GM19397 (cell line): ENCODE measurements around the gene KRTAP13-2.

Experiments used
- ATAC-seq: cut with Tn5 transposase; IDR thresholded peaks from one replicate; pipeline ENCODE4 v1.9.1; 2021; ENCODE audit warnings: mild to moderate bottlenecking, moderate library complexity; ENCODE audit not compliant: unreplicated experiment

KRTAP13-2 gene

DNA sequence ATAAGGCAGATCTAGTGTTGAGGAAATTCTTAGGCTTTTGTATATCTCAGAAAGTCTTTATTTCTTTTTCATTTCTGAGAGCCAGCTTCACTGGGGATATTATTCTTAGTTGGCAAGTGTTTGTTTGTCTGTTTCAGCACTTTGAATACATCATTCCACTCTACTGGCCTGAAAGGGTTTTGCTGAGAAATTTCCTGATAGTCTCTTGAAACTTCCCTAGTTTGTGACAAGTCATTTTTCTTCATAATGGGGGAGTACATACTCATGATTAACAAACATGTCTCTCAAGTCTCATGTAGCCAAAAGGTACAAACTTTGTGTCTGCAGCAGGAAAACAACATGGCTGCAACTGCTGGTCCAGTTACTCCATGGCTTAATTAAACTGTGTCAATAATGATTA is 45.7 kb downstream of the KRTAP13-2 start:
- ATAC-seq: no peak
